Neuron (in vitro differentiated cells): ENCODE data around the gene MAP2K5.
"Not testable (repeated sequence)": the region's sequence is repeated elsewhere in the genome, so short reads cannot be mapped to it uniquely, and the experiment has no call there.

ENCODE experiments used
- H2AFZ ChIP-seq: one replicate; pipeline ENCODE4 v1.6.1; 2013; ENCODE audit warnings: low read depth, mild to moderate bottlenecking, inconsistent platforms, low read length, moderate library complexity
- H3K27me3 ChIP-seq: one replicate; pipeline ENCODE4 v1.6.1; 2013; ENCODE audit warnings: low read length; ENCODE audit not compliant: insufficient read depth
- H3K36me3 ChIP-seq: one replicate; pipeline ENCODE4 v1.6.1; 2013; ENCODE audit warnings: low read length; ENCODE audit not compliant: insufficient read depth
- H3K4me1 ChIP-seq: one replicate; pipeline ENCODE4 v1.6.1; 2013; ENCODE audit warnings: low read length; ENCODE audit not compliant: insufficient read depth
- H3K4me3 ChIP-seq: 2 replicates; pipeline ENCODE4 v1.5.1; 2013; ENCODE audit warnings: mild to moderate bottlenecking, low read length, moderate library complexity
- H3K9me3 ChIP-seq: one replicate; pipeline ENCODE4 v1.6.1; 2013; ENCODE audit warnings: low read length

The MAP2K5 gene

DNA sequence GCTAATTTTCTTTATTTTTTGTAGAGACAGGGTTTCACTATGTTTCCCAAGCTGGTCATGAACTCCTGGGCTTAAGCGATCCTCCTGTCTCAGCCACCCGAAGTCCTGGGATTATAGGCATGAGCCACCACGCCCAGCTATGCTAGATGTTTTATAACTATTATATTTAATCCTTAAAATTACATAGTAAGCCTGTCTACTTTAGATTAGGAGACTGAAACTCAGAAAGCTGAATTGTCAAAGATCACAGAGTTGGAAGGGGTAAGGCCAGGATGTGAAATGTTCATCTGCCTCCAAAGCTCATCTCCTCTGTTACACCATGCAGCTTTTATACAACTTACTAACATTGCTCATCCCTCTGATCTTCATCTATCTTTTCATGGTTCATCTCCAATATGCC, 89.8 kb downstream of the MAP2K5 start:
- H3K36me3 ChIP-seq = peaks cover 2% of the 10 kb centered on the region
- H2AFZ ChIP-seq = no peak overlapping the region
- no peaks in the 10 kb centered on the region for H3K27me3 ChIP-seq
- H3K9me3 ChIP-seq = peaks cover 5% of the 10 kb centered on the region
- H3K4me1 ChIP-seq = no peaks in the 10 kb centered on the region
- no peak overlapping the region for H3K4me3 ChIP-seq

DNA sequence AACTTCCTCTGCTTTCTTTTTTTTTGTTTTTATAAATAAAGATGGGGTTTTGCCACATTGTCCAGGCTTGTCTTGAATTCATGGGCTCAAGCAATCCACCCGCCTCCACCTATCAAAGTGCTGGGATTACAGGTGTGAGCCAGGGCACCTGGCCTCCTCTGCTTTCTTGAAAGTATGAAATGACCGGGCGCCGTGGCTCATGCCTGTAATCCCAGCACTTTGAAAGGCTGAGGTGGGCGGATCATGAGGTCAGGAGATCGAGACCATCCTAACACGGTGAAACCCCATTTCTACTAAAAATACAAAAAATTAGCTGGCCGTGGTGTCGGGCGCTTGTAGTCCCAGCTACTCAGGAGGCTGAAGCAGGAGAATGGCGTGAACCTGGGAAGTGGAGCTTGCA, 93.4 kb downstream of the MAP2K5 start:
- not testable (repeated sequence) for H3K4me3 ChIP-seq, H3K4me1 ChIP-seq, H3K36me3 ChIP-seq, H3K27me3 ChIP-seq, H2AFZ ChIP-seq, H3K9me3 ChIP-seq

DNA sequence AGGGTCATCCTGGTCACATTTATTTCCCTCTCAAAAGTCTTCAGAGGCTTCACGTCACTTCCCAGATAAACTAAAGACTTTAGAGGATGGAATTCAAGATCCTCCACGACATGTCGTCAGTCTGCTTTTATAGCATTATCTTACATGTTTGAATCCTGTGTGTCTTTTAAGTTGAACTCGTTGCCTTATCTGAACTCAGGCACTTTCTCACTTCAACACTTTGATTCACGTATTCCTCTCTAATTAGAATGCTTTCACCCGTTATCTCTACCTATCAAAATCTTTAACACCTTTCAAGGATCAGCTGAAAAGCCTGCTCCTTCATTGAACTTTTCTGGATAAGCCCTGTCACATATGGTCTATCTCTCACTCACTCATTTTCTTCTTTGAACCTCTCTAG, 97.1 kb downstream of the MAP2K5 start:
- Histone ChIP-seq H3K9me3 (peaks cover 2% of the 10 kb centered on the region), H3K4me1 (peaks cover 3% of the 10 kb centered on the region), H3K36me3 (no peaks in the 10 kb centered on the region), H3K27me3 (no peaks in the 10 kb centered on the region), H2AFZ (no peak overlapping the region), H3K4me3 (no peak overlapping the region)

DNA sequence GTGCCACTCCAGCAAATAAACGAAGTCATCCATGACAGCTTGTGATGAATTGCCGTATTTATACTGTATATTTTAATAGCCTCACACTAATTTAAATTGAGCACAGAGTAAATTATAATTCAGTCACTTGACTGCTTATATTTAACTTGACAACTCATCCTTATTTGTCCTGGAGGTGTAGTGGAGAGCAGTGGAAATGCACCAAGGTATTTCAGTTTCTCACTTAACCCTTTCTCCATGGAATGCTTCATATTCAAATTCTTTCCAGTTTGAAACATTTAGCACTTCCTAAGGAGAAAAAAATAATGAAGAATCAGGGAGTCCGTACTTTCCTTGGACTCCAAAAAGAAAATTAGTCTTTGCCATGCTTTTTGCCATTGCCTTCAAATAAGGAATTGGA, 99.0 kb downstream of the MAP2K5 start:
- Histone ChIP-seq H3K9me3 (peaks cover 2% of the 10 kb centered on the region), H2AFZ (no peak overlapping the region), H3K36me3 (no peaks in the 10 kb centered on the region), H3K4me3 (no peak overlapping the region), H3K27me3 (no peaks in the 10 kb centered on the region), H3K4me1 (peaks cover 3% of the 10 kb centered on the region)

DNA sequence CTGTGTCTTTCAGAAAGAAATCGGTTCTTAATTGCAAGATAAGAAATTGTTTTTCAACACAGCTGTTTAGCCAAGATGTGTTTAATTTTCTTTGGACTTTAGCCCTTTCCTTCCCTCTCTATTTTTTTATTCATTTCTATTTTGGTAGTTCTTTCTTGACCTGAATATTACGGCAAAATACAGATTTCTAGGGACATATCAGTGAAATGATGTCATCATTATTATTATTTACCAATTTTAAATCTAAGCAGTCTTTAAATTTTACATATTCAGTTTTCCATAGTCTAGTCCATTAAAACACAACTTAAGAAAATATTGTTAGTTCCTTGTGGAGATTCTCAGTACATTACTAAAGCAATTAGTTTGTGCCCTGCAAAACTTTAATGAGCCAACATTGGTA, 104.3 kb downstream of the MAP2K5 start:
- no peaks in the 10 kb centered on the region for H3K36me3 ChIP-seq
- H3K4me1 ChIP-seq = no peaks in the 10 kb centered on the region
- H3K9me3 ChIP-seq = no peaks in the 10 kb centered on the region
- no peak overlapping the region for H2AFZ ChIP-seq
- no peaks in the 10 kb centered on the region for H3K27me3 ChIP-seq
- H3K4me3 ChIP-seq = no peak overlapping the region

DNA sequence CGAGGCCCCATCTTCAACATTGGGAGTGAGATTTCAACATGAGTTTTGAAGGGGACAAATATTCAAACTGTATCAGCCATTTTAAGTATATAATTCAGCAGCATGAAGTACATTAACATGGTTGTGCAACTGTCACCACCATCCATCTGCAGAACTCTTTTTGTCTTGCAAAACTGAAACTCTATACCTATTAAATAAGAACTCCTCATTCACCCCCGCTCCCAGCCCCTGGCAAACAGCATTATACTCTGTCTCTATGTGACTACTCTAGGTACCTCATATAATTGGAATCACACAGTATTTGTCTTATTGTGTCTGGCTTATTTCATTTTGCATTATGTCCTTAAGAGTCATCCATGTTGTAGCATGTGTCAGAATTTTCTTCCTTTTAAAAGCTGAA, 110.1 kb downstream of the MAP2K5 start:
- Histone ChIP-seq H3K4me3 (no peak overlapping the region), H3K36me3 (peaks cover 3% of the 10 kb centered on the region)

DNA sequence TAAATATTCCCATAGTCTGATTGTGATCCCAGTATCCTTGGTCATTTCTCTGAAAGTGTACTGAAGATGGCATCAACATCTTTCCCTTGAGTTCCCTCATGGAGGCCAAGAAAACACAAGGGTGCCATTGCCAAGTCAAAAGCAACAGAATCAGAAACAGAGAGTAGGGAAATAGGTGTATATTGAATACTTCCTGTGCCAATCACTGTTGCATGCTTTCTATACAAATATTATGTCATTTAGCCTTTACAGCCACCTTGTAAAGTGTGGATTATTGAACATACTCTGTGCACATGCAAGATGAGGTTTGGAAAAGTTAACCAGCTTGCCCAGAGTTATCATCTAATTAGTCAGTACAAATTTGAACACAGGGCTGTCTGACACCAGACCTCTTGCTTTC, 117.9 kb downstream of the MAP2K5 start:
- Histone ChIP-seq H3K36me3 (peaks cover 6% of the 10 kb centered on the region), H3K4me1 (peaks cover 6% of the 10 kb centered on the region), H3K27me3 (no peaks in the 10 kb centered on the region), H3K4me3 (no peak overlapping the region), H3K9me3 (peaks cover 5% of the 10 kb centered on the region), H2AFZ (no peak overlapping the region)

More for the DNA sequence above, 110.1 kb downstream of the MAP2K5 start:
- Histone ChIP-seq H3K4me1 (no peaks in the 10 kb centered on the region), H3K27me3 (no peaks in the 10 kb centered on the region), H3K9me3 (peaks cover 5% of the 10 kb centered on the region), H2AFZ (no peak overlapping the region)

DNA sequence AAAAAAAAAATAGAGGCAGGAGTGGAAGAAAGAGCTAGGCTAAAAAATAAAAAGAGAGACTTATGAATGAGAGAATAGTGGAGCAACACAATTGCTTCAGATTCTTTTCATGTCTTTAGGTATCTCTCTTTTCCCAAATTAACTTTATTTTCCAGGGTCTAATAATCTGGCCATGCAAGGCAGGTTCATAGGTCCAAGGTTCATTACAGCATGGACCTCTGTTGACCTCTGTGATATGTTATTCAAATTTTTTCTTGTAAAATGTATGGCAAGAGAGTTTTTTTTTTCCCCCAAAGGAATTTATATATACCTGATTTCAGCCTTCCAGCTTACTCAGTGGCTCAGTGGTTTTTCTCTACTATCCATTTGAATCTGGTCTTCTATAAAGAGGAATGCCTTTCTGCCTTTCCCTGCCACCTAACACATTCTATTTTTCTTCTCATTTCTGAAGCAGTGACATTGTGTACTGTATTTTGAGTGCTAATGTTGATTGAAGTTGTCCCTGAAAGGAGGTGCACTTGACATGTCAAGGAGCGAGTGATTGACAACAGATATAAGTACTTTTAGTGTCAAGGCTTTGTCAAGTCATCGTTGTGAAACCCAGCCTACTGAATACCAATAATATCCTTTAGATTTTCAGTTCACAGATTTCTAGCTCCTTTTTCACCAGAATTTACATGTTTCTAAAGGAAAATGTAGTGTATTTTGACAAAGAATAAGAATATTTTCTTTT, 118.5 kb downstream of the MAP2K5 start:
- Histone ChIP-seq H3K9me3 (peaks cover under 1% of the 10 kb centered on the region), H3K4me1 (peaks cover 6% of the 10 kb centered on the region), H2AFZ (no peak overlapping the region), H3K4me3 (no peak overlapping the region), H3K27me3 (no peaks in the 10 kb centered on the region), H3K36me3 (peaks cover 5% of the 10 kb centered on the region)

DNA sequence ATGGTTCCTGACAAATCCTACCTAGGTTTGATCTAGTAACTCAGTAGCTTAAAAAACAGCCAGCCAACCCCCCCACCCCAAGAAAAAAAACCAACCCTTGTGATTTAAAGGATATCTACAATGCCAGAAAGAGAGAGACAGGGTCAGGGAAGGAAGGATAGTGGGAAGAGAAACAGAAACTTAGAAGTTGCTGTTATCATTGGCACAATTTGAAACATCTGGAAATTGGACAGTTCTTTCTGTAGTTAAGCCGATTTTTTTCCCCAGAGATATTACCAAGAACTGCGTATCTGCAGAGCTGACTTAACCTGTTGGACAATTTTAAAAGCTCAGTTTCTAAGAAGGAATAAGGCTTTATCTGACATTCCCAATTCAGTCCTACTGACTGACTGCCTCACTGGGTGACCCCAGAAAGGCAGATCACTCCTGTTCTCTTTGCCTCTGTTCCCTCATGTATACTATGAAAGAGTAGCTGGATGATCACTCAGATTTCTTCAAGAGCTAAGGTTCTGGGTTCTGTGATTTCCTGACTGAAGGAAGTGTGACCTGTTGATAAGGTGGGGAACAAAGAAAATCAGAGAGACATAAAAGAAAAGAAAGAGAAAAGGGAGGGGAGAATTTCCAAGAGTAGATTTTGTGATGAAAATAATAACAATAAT, 128.3 kb downstream of the MAP2K5 start:
- Histone ChIP-seq H2AFZ (no peak overlapping the region), H3K27me3 (no peaks in the 10 kb centered on the region), H3K4me1 (no peaks in the 10 kb centered on the region), H3K36me3 (no peaks in the 10 kb centered on the region), H3K4me3 (no peak overlapping the region), H3K9me3 (peaks cover 2% of the 10 kb centered on the region)

DNA sequence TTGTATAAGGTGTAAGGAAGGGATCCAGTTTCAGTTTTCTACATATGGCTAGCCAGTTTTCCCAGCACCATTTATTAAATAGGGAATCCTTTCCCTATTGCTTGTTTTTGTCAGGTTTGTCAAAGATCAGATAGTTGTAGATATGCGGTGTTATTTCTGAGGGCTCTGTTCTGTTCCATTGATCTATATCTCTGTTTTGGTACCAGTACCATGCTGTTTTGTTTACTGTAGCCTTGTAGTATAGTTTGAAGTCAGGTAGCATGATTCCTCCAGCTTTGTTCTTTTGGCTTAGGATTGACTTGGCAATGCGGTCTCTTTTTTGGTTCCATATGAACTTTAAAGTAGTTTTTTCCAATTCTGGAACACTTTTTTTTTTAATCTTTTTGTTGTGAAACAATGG, 130.3 kb downstream of the MAP2K5 start:
- not testable (repeated sequence) for H3K4me1 ChIP-seq, H3K4me3 ChIP-seq, H2AFZ ChIP-seq, H3K9me3 ChIP-seq, H3K27me3 ChIP-seq, H3K36me3 ChIP-seq

DNA sequence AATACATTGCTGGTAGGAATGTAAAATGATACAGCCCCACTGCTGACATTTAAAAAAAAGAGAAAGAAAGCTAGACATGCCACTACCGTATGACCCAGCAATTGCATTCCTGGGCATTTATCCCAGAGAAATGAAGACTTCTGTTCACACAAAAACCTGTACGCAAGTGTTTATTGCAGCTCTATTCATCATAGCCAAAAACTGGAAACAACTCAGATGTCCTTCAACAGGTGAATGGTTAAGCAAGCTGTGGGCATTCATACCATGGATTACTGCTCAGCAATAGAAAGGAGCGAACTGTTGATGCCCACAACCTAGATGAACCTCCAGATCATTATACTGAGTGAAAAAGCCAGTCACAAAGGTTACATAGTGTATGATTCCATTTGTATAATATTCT, 132.5 kb downstream of the MAP2K5 start:
- Histone ChIP-seq H2AFZ (no peak overlapping the region), H3K4me3 (no peak overlapping the region), H3K4me1 (peaks cover 13% of the 10 kb centered on the region), H3K9me3 (peaks cover 2% of the 10 kb centered on the region), H3K27me3 (no peaks in the 10 kb centered on the region), H3K36me3 (no peaks in the 10 kb centered on the region)

DNA sequence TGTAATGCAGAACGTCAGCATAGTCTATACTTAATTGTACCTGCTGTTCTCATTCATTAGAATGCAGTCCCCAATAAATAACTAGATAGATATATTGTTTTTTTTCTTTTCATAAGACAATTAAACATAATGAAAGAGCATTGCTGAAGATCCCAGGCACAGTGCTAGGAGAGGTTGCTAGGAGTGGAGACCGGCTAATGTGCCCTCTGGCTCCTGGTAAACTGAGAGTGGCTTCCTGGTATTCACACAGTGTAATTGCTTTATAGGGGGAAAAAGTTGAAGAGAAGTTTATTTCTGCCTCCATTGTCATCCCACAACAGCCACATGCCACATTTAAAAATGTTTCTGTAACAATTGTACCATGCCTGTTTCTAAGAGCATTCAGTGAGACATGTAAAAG, 135.6 kb downstream of the MAP2K5 start:
- H3K36me3 ChIP-seq = no peaks in the 10 kb centered on the region
- H2AFZ ChIP-seq = no peak overlapping the region
- peaks cover 2% of the 10 kb centered on the region for H3K9me3 ChIP-seq
- no peaks in the 10 kb centered on the region for H3K27me3 ChIP-seq
- H3K4me3 ChIP-seq = no peak overlapping the region
- peaks cover 13% of the 10 kb centered on the region for H3K4me1 ChIP-seq

DNA sequence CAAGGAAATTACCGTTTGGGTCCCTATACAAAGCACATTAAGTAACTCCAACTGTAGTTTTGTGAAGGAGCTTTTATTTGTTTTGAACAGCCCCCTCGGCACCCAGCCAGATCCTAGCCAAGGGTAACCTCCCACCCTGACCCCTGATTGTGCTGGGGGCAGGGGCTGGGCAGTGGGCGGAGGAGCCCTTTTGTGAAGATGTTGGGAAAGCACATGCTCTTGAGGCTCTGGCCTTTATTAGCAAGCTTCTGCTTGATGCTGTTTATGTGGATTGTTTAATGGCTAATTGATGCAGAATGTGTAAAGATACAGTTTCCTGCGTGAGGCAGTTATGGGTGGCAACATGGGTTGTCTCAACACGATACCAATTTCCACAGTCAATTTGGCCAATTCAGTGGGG, 136.5 kb downstream of the MAP2K5 start:
- Histone ChIP-seq H3K4me3 (no peak overlapping the region), H3K36me3 (no peaks in the 10 kb centered on the region), H3K27me3 (no peaks in the 10 kb centered on the region), H2AFZ (no peak overlapping the region), H3K9me3 (peaks cover 3% of the 10 kb centered on the region), H3K4me1 (peaks cover 13% of the 10 kb centered on the region)

DNA sequence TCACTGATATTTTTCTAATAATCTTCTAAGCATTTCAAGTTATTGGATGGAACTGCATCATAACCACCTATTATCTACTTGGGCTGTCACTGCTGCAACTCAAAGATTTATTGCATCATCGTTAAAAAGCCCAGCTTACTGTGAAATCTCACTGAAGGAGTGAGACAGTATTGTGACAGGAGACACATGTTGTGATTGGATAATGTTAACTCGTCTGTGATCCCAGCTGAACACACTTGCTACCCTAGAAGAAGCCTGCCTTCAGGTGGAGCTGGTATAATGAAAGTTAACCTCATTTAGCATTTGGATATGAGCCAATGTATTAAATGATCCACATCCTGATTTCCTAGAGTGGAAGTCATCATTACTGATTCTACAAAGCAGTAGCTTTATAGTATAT, 138.1 kb downstream of the MAP2K5 start:
- peaks cover 2% of the 10 kb centered on the region for H3K9me3 ChIP-seq
- H2AFZ ChIP-seq = no peak overlapping the region
- H3K27me3 ChIP-seq = no peaks in the 10 kb centered on the region
- H3K4me1 ChIP-seq = peaks cover 13% of the 10 kb centered on the region
- no peaks in the 10 kb centered on the region for H3K36me3 ChIP-seq
- no peak overlapping the region for H3K4me3 ChIP-seq
